Activated naive CD8-positive, alpha-beta T cell treated with anti-CD3 and anti-CD28 coated beads, Interleukin-2, amount 10 ng/mL, durations not matched to agents 7 days and 5 days (primary cell): ENCODE measurements around the gene EP300. TPM values are rescaled to one million over a fixed set of nuclear protein-coding genes. Genes with fewer than 3 reads are reported as not detected.

Experiments used
- ATAC-seq: fragments of 150-1000 bp; cut with Tn5 transposase; one replicate; pipeline ENCODE4 v1.10.0; 2021; ENCODE audit warnings: low read depth, moderate library complexity
- POLR2A ChIA-PET: fragments of 350-600 bp; sonication (Branson Sonifier 250); formaldehyde crosslinking; loops from one replicate; lab custom pipeline; 2021; ENCODE audit warnings: antibody characterized with exemption; lab: Charles Lee
- DNase-seq: peaks from one replicate; pipeline ENCODE4 v3.0.0; 2021
- H3K27ac Mint-ChIP-seq: one replicate; pipeline ENCODE4 v1.8.0; 2022; ENCODE audit warnings: mild to moderate bottlenecking, mixed read lengths
- H3K27me3 Mint-ChIP-seq: one replicate; pipeline ENCODE4 v1.8.0; 2022; ENCODE audit warnings: mild to moderate bottlenecking, moderate library complexity, mixed read lengths
- H3K36me3 Mint-ChIP-seq: one replicate; pipeline ENCODE4 v1.8.0; 2021; ENCODE audit warnings: mild to moderate bottlenecking, mixed read lengths
- H3K4me1 Mint-ChIP-seq: one replicate; pipeline ENCODE4 v1.8.0; 2021; ENCODE audit warnings: mixed read lengths
- H3K4me3 Mint-ChIP-seq: one replicate; pipeline ENCODE4 v1.8.0; 2022; ENCODE audit warnings: mild to moderate bottlenecking, moderate library complexity, mixed read lengths
- H3K9me3 Mint-ChIP-seq: one replicate; pipeline ENCODE4 v1.8.0; 2021; ENCODE audit warnings: mixed read lengths
- total RNA-seq, 2 experiments: library from RNA; stranded (reverse); gene quantifications; one replicate each; pipeline ENCODE4 v1.2.3, GENCODE V29; 2021

EP300 gene
- total RNA-seq, 2 experiments from 2014 or later: 82.9 to 85.4 TPM

GRCh38 chr22:41206719-41207118, 114.3 kb downstream of the EP300 start:
- Mint-ChIP-seq H3K27ac (no peak overlapping the region), H3K4me1 (peaks cover 12% of the 10 kb centered on the region), H3K9me3 (no peaks in the 10 kb centered on the region), H3K36me3 (peaks cover 12% of the 10 kb centered on the region), H3K4me3 (peak overlapping the region; percentile 56), H3K27me3 (peaks cover 19% of the 10 kb centered on the region)
- DNase-seq (no peak), ATAC-seq (no peak)
- POLR2A ChIA-PET: interaction anchor here (0.7 to 2.0 kb wide), 2 partner anchors 11 to 31 kb away, joined by 3 to 7 read pairs; no protein-coding TSS in a partner anchor

GRCh38 chr22:41215409-41215808, 123.0 kb downstream of the EP300 start:
- peaks cover 32% of the 10 kb centered on the region for H3K4me1 Mint-ChIP-seq
- H3K4me3 Mint-ChIP-seq: peak overlapping the region; percentile 84
- no peak for ATAC-seq
- H3K36me3 Mint-ChIP-seq: peaks cover 30% of the 10 kb centered on the region
- H3K9me3 Mint-ChIP-seq: no peaks in the 10 kb centered on the region
- peak overlapping the region; percentile 91 for H3K27ac Mint-ChIP-seq
- POLR2A ChIA-PET: interaction anchor here (1.2 kb wide), 1 partner anchor 23 kb away, joined by 3 read pairs; no protein-coding TSS in a partner anchor
- DNase-seq: no peak
- H3K27me3 Mint-ChIP-seq: no peaks in the 10 kb centered on the region

DNA sequence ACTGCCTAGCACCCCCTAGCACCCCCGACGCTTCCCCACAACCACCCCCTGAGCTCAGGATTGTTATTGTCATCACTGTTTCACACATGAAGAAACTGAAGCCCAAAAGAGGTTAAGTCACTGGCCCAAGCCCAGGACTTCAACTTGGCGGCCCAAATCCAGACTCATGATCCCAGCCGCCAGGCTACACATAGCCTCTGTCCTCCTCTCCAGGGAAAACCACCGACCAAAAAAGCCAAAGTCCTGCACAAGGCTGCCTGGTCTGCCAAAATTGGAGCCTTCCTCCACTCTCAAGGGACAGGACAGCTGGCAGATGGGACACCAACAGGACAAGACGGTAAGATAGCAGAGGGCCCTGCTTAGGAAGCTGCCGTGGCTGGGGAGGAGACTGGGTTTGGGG, 123.5 kb downstream of the EP300 start:
- H3K27me3 Mint-ChIP-seq: no peaks in the 10 kb centered on the region

DNA sequence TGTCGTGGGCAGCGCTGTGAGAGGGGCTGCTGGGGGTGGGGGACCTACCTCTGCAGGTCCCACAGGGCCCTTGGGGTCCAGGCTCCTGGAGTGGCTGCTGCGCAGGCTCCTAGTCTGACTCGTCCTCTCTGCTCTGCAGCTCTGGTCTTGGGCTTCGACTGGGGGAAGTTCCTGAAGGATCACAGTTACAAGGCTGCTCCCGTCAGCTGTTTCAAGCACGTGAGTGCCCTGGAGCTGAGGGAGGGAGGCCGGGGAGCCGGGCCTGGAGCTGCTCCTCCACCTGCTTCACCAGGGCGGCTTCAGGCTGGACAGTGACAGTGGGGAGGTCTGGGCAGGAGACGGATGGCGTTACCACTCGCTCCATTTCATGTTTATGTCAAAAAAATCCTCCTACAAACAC, 124.6 kb downstream of the EP300 start:
- peak overlapping the region; percentile 91 for H3K27ac Mint-ChIP-seq
- peaks cover 32% of the 10 kb centered on the region for H3K4me1 Mint-ChIP-seq
- H3K4me3 Mint-ChIP-seq: peak overlapping the region; percentile 84
- POLR2A ChIA-PET: interaction anchor here (0.9 to 2.2 kb wide), 6 partner anchors 8 to 265 kb away, joined by 3 to 10 read pairs (median 4); no protein-coding TSS in a partner anchor
- H3K27me3 Mint-ChIP-seq: no peaks in the 10 kb centered on the region
- peaks cover 27% of the 10 kb centered on the region for H3K36me3 Mint-ChIP-seq
- ATAC-seq (no peak), DNase-seq (no peak)
- H3K9me3 Mint-ChIP-seq: no peaks in the 10 kb centered on the region

More for the DNA sequence above, 123.5 kb downstream of the EP300 start:
- DNase-seq: no peak
- no peak for ATAC-seq
- Mint-ChIP-seq H3K9me3 (no peaks in the 10 kb centered on the region), H3K27ac (peak overlapping the region; percentile 91), H3K36me3 (peaks cover 27% of the 10 kb centered on the region), H3K4me3 (peak overlapping the region; percentile 84), H3K4me1 (peaks cover 32% of the 10 kb centered on the region)
- POLR2A ChIA-PET: interaction anchor here (1.2 kb wide), 1 partner anchor 22 kb away, joined by 3 read pairs; no protein-coding TSS in a partner anchor

DNA sequence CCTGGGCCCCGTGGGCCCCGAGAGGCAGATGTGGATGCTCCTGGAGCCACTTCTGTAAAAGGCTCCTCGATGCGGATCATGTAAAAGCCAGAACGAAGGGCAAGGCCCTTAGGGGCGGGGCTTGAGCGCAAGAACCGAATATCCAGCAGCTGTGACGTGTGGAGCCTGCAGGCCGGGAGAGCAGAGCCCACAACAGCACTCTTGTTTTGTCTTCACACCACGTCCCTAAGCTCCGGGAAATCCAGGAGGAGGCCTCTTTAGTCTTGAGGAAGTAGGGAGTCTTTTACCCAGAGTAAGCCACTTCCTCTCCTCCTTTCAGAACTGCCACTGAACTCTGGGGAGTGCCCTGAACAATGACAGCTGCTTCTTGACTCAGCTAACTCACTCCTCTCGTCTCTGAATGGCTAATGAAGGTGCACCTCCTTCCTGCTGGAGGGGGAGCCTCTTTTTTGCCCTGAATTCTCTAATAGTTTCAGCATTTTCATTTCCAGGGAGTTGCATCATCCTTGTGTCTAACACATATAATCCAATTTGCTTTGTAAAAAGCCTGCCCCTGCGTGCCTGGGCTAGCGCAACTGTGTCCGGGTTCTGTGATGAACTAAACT, 125.3 kb downstream of the EP300 start:
- H3K27ac Mint-ChIP-seq: peak overlapping the region; percentile 91
- no peaks in the 10 kb centered on the region for H3K9me3 Mint-ChIP-seq
- DNase-seq (peak; percentile 69), ATAC-seq (peak; percentile 99)
- H3K4me3 Mint-ChIP-seq: peak overlapping the region; percentile 84
- POLR2A ChIA-PET: interaction anchor here (0.9 to 2.2 kb wide), 6 partner anchors 9 to 266 kb away, joined by 3 to 10 read pairs (median 4); no protein-coding TSS in a partner anchor
- H3K27me3 Mint-ChIP-seq: no peaks in the 10 kb centered on the region
- H3K36me3 Mint-ChIP-seq: peaks cover 25% of the 10 kb centered on the region
- peaks cover 32% of the 10 kb centered on the region for H3K4me1 Mint-ChIP-seq

GRCh38 chr22:41222846-41223507, 130.6 kb downstream of the EP300 start:
- no peak for ATAC-seq
- H3K27me3 Mint-ChIP-seq: no peaks in the 10 kb centered on the region
- H3K4me1 Mint-ChIP-seq: peaks cover 3% of the 10 kb centered on the region
- H3K4me3 Mint-ChIP-seq: no peak overlapping the region
- no peaks in the 10 kb centered on the region for H3K9me3 Mint-ChIP-seq
- H3K27ac Mint-ChIP-seq: no peak overlapping the region
- peaks cover 4% of the 10 kb centered on the region for H3K36me3 Mint-ChIP-seq
- DNase-seq: no peak
- POLR2A ChIA-PET: no interaction called here

DNA sequence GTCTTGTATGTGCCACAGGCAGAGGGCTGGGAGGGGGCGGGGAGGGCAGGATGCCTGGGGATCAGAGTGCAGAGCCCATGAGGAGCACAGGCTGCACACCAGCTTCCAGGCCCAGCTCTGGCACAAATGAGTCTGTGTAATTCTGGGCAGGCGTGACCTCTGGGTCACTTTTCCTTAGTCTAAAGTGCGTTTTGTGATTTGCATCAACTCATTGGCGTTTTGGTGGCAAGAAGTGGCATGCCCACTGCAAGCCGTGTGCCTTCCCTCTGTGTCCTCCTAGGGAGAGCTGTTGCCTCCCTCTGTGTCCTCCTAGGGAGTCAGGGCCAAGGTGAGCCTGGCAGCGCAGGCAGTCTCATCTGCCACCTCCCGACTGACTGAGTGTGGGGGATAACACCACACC, 131.1 kb downstream of the EP300 start:
- H3K36me3 Mint-ChIP-seq: peaks cover 4% of the 10 kb centered on the region
- H3K27me3 Mint-ChIP-seq: no peaks in the 10 kb centered on the region
- DNase-seq (no peak), ATAC-seq (no peak)
- H3K27ac Mint-ChIP-seq: no peak overlapping the region
- H3K9me3 Mint-ChIP-seq: no peaks in the 10 kb centered on the region
- POLR2A ChIA-PET: no interaction called here
- H3K4me3 Mint-ChIP-seq: no peak overlapping the region
- H3K4me1 Mint-ChIP-seq: no peaks in the 10 kb centered on the region

DNA sequence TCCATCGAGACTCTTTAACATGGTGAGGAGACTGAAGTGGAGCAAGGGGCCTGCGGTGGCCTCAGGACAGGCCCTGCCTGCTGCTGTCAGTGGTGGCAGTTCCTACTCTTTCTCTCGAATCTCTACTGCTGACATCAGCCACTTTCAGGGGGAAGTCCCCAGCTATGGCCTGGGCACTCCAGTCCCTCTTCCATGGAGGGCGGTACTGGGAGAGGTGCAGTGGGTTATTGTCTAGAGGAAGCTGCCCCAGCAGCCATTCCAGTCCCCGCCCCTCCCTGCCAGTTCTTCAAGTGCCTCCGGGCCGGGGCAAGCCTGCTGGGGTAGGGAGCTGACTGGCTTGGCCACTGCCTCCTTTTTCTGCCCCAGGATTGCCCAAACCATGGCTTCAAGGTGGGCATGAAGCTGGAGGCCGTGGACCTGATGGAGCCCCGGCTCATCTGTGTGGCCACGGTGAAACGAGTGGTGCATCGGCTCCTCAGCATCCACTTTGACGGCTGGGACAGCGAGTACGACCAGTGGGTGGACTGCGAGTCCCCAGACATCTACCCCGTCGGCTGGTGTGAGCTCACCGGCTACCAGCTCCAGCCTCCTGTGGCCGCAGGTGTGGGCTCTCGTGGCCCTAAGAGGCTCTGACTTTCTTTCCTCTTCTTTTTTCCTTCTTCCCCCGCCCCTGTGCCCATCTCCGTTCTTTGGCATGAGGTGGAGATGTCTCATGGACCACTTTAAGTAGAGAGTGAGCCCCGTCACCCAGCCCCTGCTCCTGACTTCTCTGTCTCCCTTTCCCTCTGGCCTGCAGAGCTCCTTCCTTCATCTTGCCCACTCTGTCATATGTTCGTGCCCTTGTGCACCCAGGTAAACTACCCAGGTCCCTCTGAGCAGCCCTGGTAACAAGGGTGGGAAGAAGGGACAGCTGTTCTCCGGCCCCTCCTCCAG, 134.6 kb downstream of the EP300 start:
- Mint-ChIP-seq H3K4me3 (no peak overlapping the region), H3K36me3 (peaks cover 4% of the 10 kb centered on the region), H3K9me3 (no peaks in the 10 kb centered on the region), H3K27me3 (no peaks in the 10 kb centered on the region), H3K4me1 (no peaks in the 10 kb centered on the region), H3K27ac (peak overlapping the region; percentile 10)
- no peak for DNase-seq
- POLR2A ChIA-PET: no interaction called here
- ATAC-seq: peak; percentile 38

DNA sequence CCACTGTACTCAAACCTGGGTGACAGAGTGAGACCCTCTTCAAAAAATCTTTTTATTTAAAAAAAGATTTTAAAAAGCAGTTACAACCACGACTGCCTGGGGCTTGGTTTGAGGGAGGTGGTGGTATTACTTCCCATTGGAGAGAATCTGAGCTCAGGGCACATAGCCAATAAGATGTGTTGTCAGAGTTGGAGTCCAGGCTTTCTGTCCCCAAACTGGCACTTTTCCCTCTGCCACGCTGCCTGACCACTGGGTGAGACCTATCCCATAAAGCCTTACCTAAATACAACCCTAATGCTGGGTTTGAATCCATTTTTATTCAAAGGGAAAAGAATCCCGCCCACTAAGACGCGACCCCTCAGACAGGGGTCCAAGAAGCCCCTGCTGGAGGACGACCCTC, 136.8 kb downstream of the EP300 start:
- H3K36me3 Mint-ChIP-seq: peaks cover 4% of the 10 kb centered on the region
- POLR2A ChIA-PET: no interaction called here
- H3K4me3 Mint-ChIP-seq: no peak overlapping the region
- H3K27me3 Mint-ChIP-seq: no peaks in the 10 kb centered on the region
- H3K27ac Mint-ChIP-seq: no peak overlapping the region
- H3K9me3 Mint-ChIP-seq: no peaks in the 10 kb centered on the region
- H3K4me1 Mint-ChIP-seq: no peaks in the 10 kb centered on the region
- no peak for DNase-seq
- ATAC-seq: no peak

Other genes with a start within 250 kb of the EP300 start
- gene ST13, start 236.0 kb upstream of the EP300 start, total RNA-seq: 100 to 1,000 TPM; 131 to 138 TPM
- 10 to 100 TPM; 14.7 to 15.1 TPM for gene XPNPEP3, start 235.4 kb upstream of the EP300 start, total RNA-seq
- not detected for gene DNAJB7, start 230.5 kb upstream of the EP300 start, total RNA-seq
- gene RBX1, start 141.2 kb upstream of the EP300 start, total RNA-seq: 10 to 100 TPM; 68.6 to 73.6 TPM
- gene L3MBTL2, start 112.7 kb downstream of the EP300 start, total RNA-seq: 10 to 100 TPM; 37.5 to 38.7 TPM
- gene CHADL, start 148.3 kb downstream of the EP300 start, total RNA-seq: under 1 TPM; 0.45 to 0.83 TPM
- gene RANGAP1, start 193.6 kb downstream of the EP300 start, total RNA-seq: 10 to 100 TPM; 93.6 to 98.3 TPM
- 10 to 100 TPM; 49.0 to 51.3 TPM for gene ZC3H7B, start 208.9 kb downstream of the EP300 start, total RNA-seq